Measurements from ENCODE around the gene ARHGAP18.

ARHGAP18 gene, protein sequence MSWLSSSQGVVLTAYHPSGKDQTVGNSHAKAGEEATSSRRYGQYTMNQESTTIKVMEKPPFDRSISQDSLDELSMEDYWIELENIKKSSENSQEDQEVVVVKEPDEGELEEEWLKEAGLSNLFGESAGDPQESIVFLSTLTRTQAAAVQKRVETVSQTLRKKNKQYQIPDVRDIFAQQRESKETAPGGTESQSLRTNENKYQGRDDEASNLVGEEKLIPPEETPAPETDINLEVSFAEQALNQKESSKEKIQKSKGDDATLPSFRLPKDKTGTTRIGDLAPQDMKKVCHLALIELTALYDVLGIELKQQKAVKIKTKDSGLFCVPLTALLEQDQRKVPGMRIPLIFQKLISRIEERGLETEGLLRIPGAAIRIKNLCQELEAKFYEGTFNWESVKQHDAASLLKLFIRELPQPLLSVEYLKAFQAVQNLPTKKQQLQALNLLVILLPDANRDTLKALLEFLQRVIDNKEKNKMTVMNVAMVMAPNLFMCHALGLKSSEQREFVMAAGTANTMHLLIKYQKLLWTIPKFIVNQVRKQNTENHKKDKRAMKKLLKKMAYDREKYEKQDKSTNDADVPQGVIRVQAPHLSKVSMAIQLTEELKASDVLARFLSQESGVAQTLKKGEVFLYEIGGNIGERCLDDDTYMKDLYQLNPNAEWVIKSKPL

DNA sequence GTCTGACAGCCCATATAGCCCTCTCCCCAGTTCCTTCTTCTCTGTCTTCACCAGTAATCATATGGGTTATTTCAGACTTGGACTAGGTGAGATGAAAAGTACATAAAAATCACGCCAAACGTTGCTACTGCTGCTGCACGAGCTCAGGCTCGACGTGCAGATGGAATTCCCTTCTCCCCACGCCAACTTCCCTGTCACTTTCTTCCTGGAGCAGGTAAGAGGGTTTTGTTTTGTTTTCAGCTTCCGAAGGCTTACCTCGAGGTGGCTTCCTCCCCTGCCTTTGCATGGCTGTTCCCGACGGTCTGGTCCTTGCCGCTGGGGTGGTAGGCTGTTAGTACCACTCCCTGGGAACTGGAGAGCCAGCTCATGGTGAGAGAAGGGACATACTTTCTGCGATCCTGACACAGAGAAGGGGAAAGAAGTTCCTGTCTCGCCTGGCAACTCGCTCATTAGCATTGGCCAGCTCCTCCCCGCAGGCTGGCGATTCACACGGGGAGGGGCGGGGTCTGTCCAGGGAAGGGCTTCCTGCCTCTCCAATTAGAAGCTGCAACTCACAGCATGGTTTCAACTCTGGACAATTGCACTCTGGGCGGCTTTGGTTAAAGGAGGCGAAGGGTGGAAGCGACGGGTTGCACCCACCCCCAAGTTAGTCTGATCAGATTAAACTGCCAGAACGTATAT, at the start of gene ARHGAP18:
TSS of gene ARHGAP18 (minus strand) at position 409 of the 681 bp plus-strand sequence. CDS start at position 368, 41 bp downstream.
- peak; percentile 94 for DNase-seq

DNA sequence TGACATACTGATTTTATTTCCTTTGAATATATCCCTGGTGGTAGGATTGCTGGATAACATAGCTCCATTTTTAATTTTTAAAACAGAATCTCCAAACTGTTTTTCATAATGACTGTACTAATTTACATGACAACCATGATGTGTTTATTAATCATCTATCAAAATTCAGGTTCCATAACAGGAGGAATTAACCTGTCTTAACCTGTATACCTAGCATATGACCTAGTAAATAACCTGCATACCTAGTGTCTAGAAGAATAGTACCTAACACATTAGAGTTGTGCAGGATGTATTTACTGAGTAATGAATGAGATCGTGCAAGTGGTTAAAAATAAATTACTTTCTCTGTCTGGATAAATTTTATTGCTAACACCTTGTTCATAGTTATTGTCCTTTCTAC, 45.8 kb upstream of the ARHGAP18 start:
- DNase-seq: no peak

DNA sequence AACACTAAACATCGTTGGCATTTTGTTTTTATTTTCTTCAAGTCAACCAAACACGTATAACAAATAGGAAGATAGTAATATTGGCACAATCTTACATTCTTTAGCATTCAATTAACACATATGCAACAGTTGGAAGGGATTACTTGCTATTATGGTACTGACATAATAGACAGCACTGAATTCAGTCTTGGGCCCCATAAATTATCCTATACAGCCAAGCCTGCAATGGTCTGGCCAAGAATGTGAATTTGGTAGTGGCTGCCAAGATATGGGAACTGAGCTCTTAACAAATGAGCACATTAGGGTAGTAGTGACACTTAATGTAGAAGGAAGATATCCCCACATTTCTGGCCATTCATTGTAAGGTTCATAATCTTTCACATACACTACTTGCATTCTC, 44.8 kb upstream of the ARHGAP18 start:
- no peak for DNase-seq

DNA sequence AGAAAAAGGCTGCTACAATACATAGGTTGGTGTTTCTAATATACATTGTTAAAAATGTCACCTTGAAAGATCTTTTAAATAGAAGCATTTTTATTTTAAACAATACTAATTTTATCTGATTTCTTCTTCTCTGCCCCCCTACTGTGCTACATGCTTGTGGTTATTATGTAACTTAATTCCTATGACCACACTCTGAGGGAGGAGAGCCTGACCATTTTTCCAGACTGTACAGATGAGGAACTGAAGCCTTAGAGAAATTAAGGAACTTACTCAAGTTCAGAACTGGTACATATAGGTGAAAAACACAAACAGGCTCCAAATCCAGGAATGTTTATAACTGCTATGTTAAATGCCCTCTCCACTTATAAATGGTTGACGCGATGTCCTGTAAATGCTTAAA, 43.4 kb upstream of the ARHGAP18 start:
- DNase-seq: no peak

DNA sequence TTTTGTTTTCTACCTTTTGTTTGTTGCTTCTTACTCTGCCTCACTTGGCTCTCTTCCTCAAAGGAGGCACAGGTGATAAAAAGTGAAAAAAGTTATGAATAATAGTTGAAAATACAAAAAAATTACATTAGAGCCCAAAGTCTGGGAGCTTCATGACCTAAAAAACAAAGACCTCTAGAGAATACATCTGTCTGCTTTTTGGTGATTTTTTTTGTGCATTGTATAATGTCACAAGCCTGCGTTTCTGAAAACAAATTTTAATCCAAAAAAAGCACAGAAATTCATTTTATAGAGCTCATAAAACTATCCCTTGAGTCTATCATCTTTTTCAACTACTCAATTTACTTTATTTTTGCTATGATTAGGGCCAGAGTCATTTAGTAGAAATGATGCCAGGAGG, 41.4 kb upstream of the ARHGAP18 start:
- no peak for DNase-seq

DNA sequence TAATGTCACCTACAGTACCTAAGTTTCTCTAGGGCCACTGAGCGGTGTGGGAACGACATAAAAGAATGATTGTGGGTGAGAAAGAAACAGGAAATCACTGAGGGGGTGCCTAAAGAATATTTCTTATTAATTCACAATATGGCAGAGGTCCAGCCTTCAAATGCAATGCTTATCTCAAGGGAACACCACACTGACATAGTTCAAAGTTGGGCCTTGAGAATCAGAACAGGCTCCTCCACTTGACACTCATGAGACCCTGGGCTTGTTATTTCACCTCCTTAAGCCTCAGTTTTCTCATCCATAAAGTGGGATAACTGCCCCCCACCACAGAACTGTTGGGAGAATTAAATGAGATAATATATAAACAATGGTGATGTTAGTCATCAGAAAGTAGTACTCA, 40.4 kb upstream of the ARHGAP18 start:
- no peak for DNase-seq

DNA sequence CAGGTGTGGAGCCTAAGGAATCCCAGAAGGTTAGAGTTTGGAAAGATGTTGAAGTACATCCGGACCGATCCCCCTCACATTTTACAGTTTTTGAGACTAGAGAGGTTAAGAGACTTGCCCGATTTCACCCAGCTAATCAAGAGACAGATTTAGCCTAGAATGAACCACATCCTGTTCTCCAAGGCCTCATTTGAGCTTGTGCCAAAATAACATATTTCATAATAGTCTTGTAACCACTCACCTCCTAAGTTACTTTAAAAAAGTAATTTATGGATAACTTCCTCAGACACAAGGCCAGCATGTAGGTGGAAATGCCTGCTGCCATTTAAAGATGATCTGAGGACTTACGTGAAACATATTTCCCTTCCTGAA, 39.8 kb upstream of the ARHGAP18 start:
- DNase-seq: no peak

DNA sequence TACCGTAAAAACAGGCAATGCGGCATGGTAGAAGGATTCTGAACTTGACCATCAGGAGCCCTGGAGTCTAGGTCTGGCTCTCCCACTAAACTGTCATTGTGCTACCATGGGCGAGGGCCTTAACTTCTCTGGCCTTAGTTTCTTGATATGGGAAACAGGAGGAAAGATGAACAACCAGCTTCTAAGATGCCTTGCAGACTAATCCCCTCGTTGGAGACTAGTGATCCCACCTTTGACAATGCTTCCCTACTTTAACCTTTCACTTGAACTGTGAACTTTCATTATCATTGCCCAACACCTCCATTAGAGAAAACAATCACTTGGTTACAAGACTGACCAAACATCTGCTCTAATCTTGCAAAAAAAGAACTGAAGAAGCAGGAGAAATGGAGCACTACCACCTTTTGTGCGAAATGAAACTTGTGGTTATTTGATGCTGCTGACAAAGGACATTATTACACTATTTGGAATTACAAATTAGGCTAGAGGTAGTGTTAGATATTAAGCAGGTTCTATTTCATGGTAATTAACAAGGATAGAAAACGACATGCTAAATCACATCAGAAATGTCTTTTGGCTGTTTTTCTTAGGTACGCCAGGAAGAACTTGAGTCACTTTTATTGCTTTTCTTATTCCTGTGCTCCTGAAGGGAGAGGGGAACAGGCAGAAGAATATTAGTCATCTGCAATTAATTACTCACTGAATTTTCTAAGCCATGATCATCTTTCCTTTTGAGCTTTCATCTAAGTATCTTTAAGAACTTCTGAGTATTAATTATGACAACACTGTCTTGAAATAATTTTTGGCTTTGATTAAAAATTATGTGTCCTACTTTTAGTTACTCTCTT, 39.1 kb upstream of the ARHGAP18 start:
- DNase-seq: no peak

DNA sequence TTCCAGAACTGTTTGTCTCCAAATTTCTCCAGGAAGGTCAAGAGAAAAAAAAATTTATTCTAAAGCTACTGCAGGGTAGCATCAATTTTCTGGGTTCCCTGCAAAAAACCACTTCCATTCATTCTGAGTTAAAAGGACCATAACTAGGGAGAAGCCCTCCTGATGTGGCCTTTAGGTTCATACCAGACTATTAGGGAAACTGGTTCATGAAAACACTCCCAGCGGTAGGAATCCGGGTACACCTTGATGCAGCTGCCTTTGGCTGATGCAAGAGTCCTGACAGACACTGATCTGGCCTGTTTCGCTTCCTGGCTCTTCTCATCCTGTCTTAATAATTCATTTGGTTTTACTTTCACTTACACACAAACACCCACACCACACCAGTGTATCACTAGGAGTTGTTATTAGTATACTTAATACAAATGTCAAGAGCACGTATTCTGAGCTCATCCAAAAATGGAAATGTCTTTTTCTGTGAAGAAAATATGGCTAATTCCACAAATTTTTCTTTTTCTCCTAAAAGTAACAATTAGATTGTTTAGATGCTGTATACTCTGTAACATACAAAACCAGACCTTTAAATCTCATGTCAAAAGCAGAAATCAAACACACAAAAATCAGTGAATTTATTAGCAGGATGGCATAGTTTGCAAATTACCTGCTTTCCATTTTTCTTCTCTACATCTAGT, 38.4 kb upstream of the ARHGAP18 start:
- DNase-seq: no peak

DNA sequence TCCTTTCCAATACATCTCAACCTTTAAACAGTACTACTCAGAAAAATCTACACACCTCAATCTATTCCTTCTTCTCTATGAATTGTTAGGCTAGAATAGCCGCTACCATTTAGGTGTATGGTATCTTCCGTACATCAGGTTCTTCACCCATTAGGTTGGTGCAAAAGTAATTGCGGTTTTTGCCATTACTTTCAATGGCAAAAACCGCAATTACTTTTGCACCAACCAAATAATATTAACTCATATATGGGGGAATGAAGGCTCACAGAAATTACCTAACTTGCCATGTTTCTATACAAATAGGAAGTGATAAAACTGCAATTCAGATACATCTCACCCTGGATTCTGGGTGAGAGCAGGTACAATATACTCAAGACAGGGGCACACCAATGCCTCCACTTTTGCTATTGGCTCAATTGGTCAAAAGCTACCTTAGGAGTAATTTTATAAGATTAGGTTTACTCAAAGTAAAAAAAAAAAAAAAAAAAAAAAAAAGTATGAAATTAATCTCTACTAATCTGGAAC, 37.7 kb upstream of the ARHGAP18 start:
- no peak for DNase-seq

DNA sequence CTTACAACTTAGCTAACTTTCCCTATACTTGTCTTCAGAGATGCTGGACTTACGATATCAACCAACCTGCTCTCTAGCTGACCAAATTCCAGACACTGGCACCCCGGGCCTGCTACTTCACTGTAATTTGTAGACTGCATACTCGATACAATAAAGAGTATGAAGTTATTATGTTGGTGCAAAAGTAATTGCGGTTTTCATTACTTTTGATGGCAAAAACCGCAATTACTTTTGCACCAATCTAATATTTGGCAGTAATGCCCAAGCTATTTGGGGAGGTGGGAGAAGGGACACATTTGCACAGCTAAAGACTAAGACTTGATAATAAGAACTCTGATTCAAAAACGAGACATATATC, 34.9 kb upstream of the ARHGAP18 start:
- DNase-seq: no peak

DNA sequence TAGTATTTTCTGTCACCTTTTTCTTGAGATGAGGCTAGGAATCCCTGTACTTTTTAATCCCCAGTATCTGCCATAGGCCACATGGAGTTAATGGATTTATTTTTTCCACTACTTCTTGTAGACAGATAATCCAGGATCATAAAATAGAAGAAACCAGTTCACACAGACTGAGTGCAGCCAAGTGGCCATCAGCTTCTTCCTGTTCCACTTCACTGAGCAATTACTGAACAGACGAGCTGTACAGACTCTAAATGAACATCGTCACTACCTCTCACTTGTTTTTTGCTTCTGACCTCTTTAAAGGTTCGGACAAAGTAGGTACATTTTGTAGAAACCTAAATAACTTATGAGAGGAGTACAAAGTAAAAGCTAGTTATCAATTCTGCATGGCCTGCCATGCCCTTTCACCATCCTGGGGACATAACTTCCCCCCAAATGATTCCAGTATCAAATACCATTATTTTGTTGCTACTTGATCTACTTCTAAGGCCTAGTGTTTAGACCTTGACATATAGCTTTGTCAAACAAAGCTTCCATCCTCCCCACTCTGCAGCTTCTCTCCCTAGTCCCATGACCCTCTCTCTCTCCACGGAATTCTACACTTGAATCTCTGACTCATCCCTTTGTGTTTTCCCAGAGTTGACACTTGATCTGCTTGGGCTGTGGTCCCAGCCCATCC, 34.4 kb upstream of the ARHGAP18 start:
- DNase-seq: peak; percentile 28

DNA sequence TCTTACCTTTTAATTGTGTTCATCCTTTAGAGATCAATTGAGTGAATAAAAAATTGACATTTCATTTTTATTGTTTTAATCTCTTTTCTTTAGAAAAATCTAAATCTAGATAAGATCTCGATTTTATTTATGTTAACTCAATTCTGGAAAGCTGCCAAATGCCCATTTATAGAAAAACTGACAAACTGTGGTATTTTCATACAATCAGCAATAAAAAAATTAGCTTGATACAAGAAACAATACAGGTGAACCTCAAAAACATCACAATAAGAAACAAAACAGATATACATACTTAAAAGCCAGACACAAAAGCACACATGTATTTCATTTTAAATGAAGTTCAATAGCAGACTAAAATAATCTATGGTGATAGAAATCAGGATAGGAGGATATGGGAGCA, 30.0 kb upstream of the ARHGAP18 start:
- DNase-seq: no peak

DNA sequence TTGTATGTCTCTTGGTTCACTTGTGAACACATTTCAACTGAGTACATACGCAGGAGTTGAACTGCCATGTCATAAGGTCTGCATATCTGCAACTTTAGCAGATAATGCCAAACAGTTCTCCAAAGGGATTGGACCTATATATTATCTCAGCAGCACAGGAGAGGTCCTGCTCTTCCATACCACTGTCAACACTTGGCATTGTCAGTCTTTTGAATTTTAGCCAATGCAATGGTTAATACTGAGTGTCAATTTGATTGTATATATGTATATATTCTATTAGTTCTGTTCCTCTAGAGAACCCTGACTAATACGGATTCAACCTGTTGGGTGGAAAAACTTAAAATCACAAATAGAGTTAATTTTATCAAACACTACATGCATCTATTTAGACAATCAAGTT, 26.1 kb upstream of the ARHGAP18 start:
- DNase-seq: no peak

DNA sequence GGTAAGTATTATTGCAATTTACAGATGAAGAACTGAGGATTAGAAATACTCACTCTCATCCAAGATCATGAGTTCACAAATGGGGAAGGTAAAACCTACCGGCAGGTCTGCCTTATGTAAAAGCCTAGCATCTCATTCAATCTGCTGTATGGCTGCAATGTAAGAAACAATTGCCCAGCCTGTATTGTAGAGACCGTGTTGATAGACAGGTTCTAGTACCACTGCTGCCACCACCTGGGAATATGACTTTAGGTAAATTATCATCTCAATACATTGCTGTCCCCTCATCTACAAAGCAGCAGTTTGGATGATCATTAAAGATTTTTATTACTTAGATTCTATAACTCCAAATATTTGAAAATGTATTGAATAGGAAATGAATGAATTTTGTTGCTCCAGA, 23.3 kb upstream of the ARHGAP18 start:
- no peak for DNase-seq

DNA sequence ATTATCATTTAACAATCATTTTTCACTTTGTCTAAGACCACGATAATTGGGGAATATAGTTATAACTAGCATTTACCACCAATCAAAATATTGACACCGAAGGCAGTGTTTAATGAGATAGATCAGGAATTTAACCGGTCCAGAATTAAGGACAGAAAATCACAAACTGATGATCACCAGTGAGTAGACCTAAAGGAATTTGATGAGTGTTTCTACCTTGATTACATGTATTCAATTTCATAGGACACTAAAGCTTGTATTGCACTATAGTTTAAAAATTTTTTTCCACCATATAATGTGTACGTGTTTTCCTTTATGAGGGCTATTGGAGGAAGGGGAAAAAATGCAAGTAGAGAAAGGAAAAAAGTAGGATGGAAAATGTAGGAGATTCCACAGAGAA, 22.6 kb upstream of the ARHGAP18 start:
- no peak for DNase-seq

DNA sequence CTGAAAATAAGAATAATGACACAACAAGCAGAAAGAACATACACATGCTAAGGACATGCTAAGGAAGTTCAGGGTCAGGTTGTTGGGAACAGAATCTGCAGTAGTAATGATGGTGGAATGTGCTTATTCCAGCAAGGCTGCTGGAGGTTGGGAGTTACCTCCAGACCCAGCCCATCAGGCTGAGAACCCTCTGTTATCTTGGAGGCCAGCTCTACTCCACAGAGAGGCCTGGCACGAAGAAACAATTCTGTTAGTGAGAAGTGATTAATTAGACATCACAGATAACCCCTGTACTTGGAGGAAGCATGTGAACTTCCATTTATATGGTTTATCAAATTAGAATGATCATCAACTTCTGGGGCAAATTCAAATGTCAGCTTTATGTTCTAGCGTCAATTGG, 22.1 kb upstream of the ARHGAP18 start:
- DNase-seq: no peak

DNA sequence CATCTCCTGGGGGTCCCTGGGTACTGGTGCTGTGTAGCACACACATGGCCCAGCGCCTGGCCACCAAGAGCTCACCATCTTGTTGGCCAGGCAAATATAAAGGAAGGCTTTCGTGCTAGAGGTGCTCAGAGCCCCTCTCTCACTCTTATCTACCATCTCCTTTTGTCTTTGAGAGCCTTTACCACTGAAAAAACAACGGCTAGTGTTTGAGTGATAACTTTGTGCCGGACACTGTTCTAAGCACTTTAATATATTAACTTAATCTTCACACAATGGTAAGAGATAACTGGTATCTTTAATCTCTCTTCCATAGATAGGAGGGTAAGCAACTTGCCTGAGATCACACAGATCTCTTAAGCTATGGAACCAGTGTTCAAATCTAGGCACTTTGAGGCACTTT, 21.5 kb upstream of the ARHGAP18 start:
- no peak for DNase-seq

DNA sequence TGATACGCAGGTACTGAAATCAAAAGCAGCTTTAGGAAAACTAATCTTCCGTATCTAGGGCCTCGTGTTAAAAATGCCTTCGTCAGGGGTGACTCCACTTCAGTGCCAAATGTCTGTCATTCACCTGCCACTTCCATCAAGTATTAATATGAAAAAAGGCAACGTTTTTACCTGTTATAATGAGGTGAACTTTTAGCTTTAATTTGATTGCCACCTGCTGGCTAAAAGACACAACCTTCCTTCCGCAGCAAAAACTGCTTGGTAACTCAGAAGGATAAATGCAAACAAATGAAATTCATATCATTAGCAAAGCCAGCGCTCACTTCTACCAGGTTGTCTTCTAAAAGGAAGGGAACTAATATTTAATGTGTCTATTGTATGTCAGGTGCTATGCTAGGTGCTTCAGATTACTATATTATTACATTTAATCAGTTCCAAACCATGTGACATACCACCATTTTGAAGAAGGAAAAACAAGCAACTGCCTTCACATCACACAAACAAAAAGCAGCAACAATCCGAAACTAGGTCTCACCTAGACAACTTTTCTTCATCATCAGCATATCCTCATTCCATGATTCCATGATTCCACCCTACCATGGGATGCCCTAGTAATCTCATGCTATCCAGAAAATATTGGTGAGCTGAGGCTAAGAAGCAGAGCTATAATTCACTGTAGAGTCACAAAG, 20.6 kb upstream of the ARHGAP18 start:
- no peak for DNase-seq

DNA sequence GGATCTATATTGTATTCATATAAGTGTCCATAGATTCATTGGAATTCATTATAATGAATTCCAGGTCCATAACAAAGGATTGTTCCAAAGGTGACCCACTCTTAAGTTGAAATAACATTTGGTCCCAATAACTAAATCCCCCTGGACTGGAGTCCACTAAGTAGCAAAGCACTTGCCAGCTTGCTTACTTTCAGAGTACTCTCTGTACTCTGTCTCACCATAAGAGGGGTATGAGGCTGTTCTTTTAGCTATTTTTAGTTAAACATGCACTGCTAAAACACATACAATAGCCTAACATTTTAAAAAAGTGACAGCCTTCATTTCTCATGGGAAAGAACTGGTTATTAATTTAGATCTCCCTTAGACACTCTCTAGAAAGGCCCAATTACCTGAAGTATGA, 16.7 kb upstream of the ARHGAP18 start:
- DNase-seq: no peak

DNA sequence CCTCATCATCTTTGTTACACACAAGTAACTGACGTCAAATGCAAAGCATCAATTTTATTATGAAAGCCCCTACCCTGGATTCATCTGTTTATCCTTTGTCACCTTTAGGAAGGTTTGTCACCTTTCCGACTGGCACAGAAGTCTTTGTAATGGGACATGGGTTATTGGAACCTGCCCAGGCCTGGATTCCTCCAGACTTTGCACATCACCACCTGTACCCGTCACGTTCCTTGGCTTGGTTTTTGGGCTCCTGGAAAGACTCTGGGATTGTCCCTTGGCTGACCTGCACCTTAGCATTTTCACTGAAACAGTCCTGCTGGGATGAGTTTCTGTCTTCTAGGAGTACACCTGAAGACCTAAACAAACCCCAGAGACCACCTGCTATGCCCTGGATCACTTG, 15.4 kb upstream of the ARHGAP18 start:
- DNase-seq: no peak

All from right hindlimb (tissue), 1 donor.